Ishikawa (cell line): ENCODE results near the gene DERL3.

Experiments used
- CEBPB ChIP-seq: IDR thresholded peaks from 2 replicates; pipeline ENCODE4 v1.6.1; 2012
- CREB1 ChIP-seq: IDR thresholded peaks from 2 replicates; pipeline ENCODE4 v1.6.1; 2012; ENCODE audit warnings: low read depth
- EP300 ChIP-seq: IDR thresholded peaks from 2 replicates; pipeline ENCODE4 v1.6.1; 2012; ENCODE audit warnings: borderline replicate concordance
- FOXM1 ChIP-seq: IDR thresholded peaks from 2 replicates; pipeline ENCODE4 v1.6.1; 2012; ENCODE audit warnings: low read depth, borderline replicate concordance
- MAX ChIP-seq: IDR thresholded peaks from 2 replicates; pipeline ENCODE4 v1.6.1; 2012
- NFIC ChIP-seq: IDR thresholded peaks from 2 replicates; pipeline ENCODE4 v1.6.1; 2012
- RAD21 ChIP-seq: IDR thresholded peaks from 2 replicates; pipeline ENCODE4 v1.6.1; 2012; ENCODE audit warnings: low read depth
- TAF1 ChIP-seq: IDR thresholded peaks from 2 replicates; pipeline ENCODE4 v1.6.1; 2012; ENCODE audit warnings: low read depth, mild to moderate bottlenecking
- TCF12 ChIP-seq: IDR thresholded peaks from 2 replicates; pipeline ENCODE4 v1.6.1; 2012; ENCODE audit warnings: low read depth
- TEAD4 ChIP-seq: IDR thresholded peaks from 2 replicates; pipeline ENCODE4 v1.6.1; 2012
- USF1 ChIP-seq: IDR thresholded peaks from 2 replicates; pipeline ENCODE4 v1.6.1; 2012
- YY1 ChIP-seq: IDR thresholded peaks from 2 replicates; pipeline ENCODE4 v1.6.1; 2012; ENCODE audit warnings: low read depth
- TF ChIP-seq, protein P1 (sequence below): IDR thresholded peaks from 2 replicates; pipeline ENCODE4 v1.6.1; 2012; ENCODE audit warnings: low read depth, mild to moderate bottlenecking

GRCh38 chr22:23840026-23840425 lies 1.2 kb upstream of the DERL3 start:
- TF ChIP-seq, protein P1, sequence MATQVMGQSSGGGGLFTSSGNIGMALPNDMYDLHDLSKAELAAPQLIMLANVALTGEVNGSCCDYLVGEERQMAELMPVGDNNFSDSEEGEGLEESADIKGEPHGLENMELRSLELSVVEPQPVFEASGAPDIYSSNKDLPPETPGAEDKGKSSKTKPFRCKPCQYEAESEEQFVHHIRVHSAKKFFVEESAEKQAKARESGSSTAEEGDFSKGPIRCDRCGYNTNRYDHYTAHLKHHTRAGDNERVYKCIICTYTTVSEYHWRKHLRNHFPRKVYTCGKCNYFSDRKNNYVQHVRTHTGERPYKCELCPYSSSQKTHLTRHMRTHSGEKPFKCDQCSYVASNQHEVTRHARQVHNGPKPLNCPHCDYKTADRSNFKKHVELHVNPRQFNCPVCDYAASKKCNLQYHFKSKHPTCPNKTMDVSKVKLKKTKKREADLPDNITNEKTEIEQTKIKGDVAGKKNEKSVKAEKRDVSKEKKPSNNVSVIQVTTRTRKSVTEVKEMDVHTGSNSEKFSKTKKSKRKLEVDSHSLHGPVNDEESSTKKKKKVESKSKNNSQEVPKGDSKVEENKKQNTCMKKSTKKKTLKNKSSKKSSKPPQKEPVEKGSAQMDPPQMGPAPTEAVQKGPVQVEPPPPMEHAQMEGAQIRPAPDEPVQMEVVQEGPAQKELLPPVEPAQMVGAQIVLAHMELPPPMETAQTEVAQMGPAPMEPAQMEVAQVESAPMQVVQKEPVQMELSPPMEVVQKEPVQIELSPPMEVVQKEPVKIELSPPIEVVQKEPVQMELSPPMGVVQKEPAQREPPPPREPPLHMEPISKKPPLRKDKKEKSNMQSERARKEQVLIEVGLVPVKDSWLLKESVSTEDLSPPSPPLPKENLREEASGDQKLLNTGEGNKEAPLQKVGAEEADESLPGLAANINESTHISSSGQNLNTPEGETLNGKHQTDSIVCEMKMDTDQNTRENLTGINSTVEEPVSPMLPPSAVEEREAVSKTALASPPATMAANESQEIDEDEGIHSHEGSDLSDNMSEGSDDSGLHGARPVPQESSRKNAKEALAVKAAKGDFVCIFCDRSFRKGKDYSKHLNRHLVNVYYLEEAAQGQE = no peak
- no peak for TF ChIP-seq FOXM1
- no peak for TF ChIP-seq RAD21
- TF ChIP-seq CREB1 = no peak
- TF ChIP-seq NFIC = no peak
- no peak for TF ChIP-seq TCF12
- TF ChIP-seq EP300 = no peak
- TF ChIP-seq YY1 = no peak
- TF ChIP-seq MAX = no peak
- TF ChIP-seq TAF1 = no peak
- TF ChIP-seq CEBPB = no peak
- TF ChIP-seq USF1 = no peak
- no peak for TF ChIP-seq TEAD4
